Mammary epithelial cell (primary cell): ENCODE data around the gene EVA1A.

Experiments used
- EZH2 ChIP-seq: IDR thresholded peaks from 2 replicates; pipeline ENCODE4 v1.6.1; 2012; ENCODE audit warnings: low read length, inconsistent platforms, borderline replicate concordance
- TF ChIP-seq, protein P1 (sequence below), 2 donors: IDR thresholded peaks in 1 of 2; conservative IDR thresholded peaks in 1 of 2; 2 replicates each; pipeline ENCODE4 v1.5.1; 2011 to 2012; ENCODE audit warnings: inconsistent platforms in 2 of 2, low read length in 2 of 2, mild to moderate bottlenecking in 2 of 2, control low read depth in 1 of 2, low read depth in 1 of 2; ENCODE audit not compliant: insufficient read depth in 1 of 2; ENCODE audit errors: extremely low read depth in 1 of 2

DNA sequence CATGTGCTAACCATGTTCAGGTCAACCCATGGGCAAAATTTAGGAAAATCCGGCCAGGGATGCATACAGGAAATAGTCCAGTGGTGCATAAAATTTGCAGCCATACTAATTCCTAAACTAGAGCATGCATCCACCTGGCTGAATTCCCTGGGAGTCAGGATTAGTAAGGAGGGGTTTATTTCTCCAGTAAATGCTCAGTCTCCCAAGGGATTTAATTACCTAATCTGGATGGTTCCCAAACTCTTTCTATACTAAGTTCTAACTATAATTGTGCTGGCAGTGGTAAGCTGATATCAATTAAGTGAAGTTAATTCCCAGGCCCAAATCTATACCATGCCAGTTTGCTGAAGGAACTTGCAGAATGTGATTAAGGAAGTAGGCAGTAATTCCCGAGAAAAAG lies 26.2 kb upstream of the EVA1A start:
- TF ChIP-seq, protein P1, sequence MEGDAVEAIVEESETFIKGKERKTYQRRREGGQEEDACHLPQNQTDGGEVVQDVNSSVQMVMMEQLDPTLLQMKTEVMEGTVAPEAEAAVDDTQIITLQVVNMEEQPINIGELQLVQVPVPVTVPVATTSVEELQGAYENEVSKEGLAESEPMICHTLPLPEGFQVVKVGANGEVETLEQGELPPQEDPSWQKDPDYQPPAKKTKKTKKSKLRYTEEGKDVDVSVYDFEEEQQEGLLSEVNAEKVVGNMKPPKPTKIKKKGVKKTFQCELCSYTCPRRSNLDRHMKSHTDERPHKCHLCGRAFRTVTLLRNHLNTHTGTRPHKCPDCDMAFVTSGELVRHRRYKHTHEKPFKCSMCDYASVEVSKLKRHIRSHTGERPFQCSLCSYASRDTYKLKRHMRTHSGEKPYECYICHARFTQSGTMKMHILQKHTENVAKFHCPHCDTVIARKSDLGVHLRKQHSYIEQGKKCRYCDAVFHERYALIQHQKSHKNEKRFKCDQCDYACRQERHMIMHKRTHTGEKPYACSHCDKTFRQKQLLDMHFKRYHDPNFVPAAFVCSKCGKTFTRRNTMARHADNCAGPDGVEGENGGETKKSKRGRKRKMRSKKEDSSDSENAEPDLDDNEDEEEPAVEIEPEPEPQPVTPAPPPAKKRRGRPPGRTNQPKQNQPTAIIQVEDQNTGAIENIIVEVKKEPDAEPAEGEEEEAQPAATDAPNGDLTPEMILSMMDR (conservative IDR thresholded peaks at IDR 0.05 in 1 of 2, IDR thresholded peaks at IDR 0.05 in 1 of 2; ENCODE audit: extremely low read depth in 1 of 2, insufficient read depth in 1 of 2, low read depth in 1 of 2, low read length in 2 of 2) = no peak
- no peak for TF ChIP-seq EZH2
